ENCODE measurements around the gene RPF1.

- TF ChIP-seq CTCF (IDR thresholded peaks at IDR 0.05; ENCODE audit: poor library complexity, severe bottlenecking), result no peak
- TF ChIP-seq POLR2AphosphoS5 (IDR thresholded peaks at IDR 0.05), result no peak
- TF ChIP-seq MXI1 (conservative IDR thresholded peaks at IDR 0.05; ENCODE audit: poor library complexity, severe bottlenecking), result no peak
- TF ChIP-seq EP300 (conservative IDR thresholded peaks at IDR 0.05; ENCODE audit: poor library complexity, severe bottlenecking), result no peak
- no peak for TF ChIP-seq RAD21 (conservative IDR thresholded peaks at IDR 0.05)
These were observed 26.5 kb downstream of the RPF1 start for GRCh38 chr1:84505493-84506001.

Data from neural cell (in vitro differentiated cells).